Choroid plexus epithelial cell (primary cell): ENCODE data around the gene MRPL18.
"Not testable (repeated sequence)": the region's sequence is repeated elsewhere in the genome, so short reads cannot be mapped to it uniquely, and the experiment has no call there.

Experiments used
- DNase-seq: peaks from one replicate; pipeline ENCODE4 v3.0.0-alpha.2; 2010; ENCODE audit warnings: low read depth
- H3K4me3 ChIP-seq: 2 replicates; pipeline ENCODE4 v1.5.1; 2011; ENCODE audit warnings: low read depth, mild to moderate bottlenecking, control low read depth, low read length, moderate library complexity
- TF ChIP-seq, protein P1 (sequence below): conservative IDR thresholded peaks from 2 replicates; pipeline ENCODE4 v1.5.1; 2011; ENCODE audit warnings: low read depth, mild to moderate bottlenecking, control low read depth, inconsistent platforms, low read length, moderate library complexity

The MRPL18 gene

GRCh38 chr6:159790149-159790955, at the start of gene MRPL18:
Gene MRPL18 (plus strand): TSS chr6:159790467. CDS start chr6:159790588, 121 bp downstream.
- peak within 1 kb of the TSS; percentile 100 for H3K4me3 ChIP-seq
- TF ChIP-seq, protein P1, sequence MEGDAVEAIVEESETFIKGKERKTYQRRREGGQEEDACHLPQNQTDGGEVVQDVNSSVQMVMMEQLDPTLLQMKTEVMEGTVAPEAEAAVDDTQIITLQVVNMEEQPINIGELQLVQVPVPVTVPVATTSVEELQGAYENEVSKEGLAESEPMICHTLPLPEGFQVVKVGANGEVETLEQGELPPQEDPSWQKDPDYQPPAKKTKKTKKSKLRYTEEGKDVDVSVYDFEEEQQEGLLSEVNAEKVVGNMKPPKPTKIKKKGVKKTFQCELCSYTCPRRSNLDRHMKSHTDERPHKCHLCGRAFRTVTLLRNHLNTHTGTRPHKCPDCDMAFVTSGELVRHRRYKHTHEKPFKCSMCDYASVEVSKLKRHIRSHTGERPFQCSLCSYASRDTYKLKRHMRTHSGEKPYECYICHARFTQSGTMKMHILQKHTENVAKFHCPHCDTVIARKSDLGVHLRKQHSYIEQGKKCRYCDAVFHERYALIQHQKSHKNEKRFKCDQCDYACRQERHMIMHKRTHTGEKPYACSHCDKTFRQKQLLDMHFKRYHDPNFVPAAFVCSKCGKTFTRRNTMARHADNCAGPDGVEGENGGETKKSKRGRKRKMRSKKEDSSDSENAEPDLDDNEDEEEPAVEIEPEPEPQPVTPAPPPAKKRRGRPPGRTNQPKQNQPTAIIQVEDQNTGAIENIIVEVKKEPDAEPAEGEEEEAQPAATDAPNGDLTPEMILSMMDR = no peak
- DNase-seq = peak; percentile 99

DNA sequence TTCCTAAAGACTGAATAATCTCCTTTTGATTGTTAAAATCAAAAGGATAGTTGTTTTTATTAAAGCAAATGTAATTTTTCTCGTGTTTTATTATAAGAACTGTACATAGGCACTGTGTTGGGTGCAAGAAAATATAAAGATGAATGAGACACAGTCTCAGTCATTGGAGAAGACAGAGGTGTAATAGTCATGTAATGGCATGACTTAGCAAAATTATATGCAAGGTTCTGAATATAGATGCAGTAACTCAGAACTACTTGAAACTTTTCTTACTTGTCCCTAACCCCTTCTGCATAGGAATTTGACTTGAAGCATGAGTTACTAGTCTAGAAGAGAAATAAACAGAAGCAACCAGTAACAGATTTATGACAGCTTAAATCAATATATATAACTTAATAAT, 48.1 kb upstream of the MRPL18 start:
- TF ChIP-seq, protein P1 = no peak
- H3K4me3 ChIP-seq = no peak overlapping the region
- DNase-seq = no peak

- TF ChIP-seq, protein P1 = no peak
- H3K4me3 ChIP-seq = no peak overlapping the region
- peak; percentile 26 for DNase-seq
Observed at GRCh38 chr6:159745081-159745480, 45.2 kb upstream of the MRPL18 start.

- no peak overlapping the region for H3K4me3 ChIP-seq
- TF ChIP-seq, protein P1 = no peak
- no peak for DNase-seq
Observed at GRCh38 chr6:159746759-159747158, 43.5 kb upstream of the MRPL18 start.

DNA sequence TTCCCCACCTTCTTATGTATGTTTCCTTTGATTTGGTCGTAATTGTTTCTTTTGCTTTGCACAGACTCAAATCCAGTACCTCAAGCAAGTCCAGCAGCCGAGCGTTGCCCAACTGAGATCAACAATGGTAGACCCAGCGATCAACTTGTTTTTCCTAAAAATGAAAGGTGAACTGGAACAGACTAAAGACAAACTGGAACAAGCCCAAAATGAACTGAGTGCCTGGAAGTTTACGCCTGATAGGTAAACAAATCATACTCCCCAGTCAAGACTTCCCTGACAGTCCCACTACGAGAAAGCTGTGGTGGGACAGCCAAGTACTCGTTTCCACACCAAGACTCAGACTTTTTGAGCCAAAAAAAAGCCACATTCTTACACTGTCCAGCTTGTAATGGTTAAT, 42.1 kb upstream of the MRPL18 start:
- DNase-seq, H3K4me3 ChIP-seq: not testable (repeated sequence)

GRCh38 chr6:159751448-159751847, 38.8 kb upstream of the MRPL18 start:
- TF ChIP-seq, protein P1 = no peak
- no peak overlapping the region for H3K4me3 ChIP-seq
- no peak for DNase-seq

DNA sequence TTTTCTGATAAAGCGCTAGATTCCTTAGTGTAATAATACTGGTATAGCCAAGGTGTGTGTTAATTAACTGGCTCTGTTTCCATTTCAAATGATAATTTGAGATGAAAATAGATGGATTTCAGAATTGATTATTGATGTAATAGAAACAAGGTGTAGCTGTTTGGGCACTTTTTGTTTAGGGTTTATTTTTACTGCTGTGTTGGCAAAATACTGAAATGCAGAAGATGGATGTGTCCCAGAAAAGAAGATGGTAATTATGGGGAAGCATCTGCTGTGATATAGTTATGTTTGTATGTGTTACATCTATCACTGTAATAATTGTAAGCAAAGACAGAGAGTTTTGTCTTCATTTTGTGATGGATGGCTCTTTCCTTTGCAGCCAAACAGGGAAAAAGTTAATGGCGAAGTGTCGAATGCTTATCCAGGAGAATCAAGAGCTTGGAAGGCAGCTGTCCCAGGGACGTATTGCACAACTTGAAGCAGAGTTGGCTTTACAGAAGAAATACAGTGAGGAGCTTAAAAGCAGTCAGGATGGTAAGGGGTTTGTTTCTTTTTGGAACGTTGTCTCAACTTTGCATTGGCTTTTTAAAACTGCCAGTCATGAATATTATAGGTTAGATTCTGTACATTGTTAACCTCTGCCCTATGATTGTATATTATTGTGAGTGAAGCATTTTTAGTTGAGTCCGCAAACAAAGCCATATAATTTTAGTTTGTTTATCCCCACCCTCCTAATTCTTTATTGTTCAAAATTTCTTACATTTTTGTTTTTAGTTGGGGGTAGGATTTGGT, 37.0 kb upstream of the MRPL18 start:
- TF ChIP-seq, protein P1 = no peak
- no peak for DNase-seq

More for the DNA sequence above, 37.0 kb upstream of the MRPL18 start:
- no peak overlapping the region for H3K4me3 ChIP-seq
